SK-N-SH treated with all-trans-retinoic acid at 6 μM for 48 hours (cell line): ENCODE data around the gene RASA3.
A peak's percentile ranks its signal among the peaks of the same experiment; 100 is the strongest.

Source experiments
- ATAC-seq: fragments of 200-7000 bp; cut with Tn5 transposase; 3 replicates; pipeline ENCODE4 v1.9.1; 2020; ENCODE audit warnings: mild to moderate bottlenecking, moderate library complexity
- ARNTL ChIP-seq: fragments of 450-650 bp; formaldehyde crosslinking; IDR thresholded peaks from 2 replicates; pipeline ENCODE4 v1.5.0; 2020; ENCODE audit warnings: low read depth, mild to moderate bottlenecking, moderate library complexity, borderline replicate concordance
- BACH2 ChIP-seq: fragments of 250-450 bp; sonication (Bioruptor Pico); IDR thresholded peaks from 2 replicates; pipeline ENCODE4 v1.9.0; 2021; ENCODE audit warnings: mild to moderate bottlenecking, borderline replicate concordance
- CSDC2 ChIP-seq: fragments of 250-450 bp; sonication (Bioruptor Pico); IDR thresholded peaks from 2 replicates; pipeline ENCODE4 v1.5.0; 2020; ENCODE audit warnings: mild to moderate bottlenecking, moderate library complexity
- ESRRG ChIP-seq: fragments of 250-450 bp; sonication (Bioruptor Pico); IDR thresholded peaks from 2 replicates; pipeline ENCODE4 v1.6.1; 2021; ENCODE audit warnings: mild to moderate bottlenecking
- GLIS3 ChIP-seq: fragments of 250-450 bp; sonication (Bioruptor Pico); IDR thresholded peaks from 2 replicates; pipeline ENCODE4 v1.5.0; 2020; ENCODE audit warnings: mild to moderate bottlenecking, moderate library complexity
- ISL1 ChIP-seq: fragments of 250-450 bp; sonication (Bioruptor Pico); IDR thresholded peaks from 2 replicates; pipeline ENCODE4 v2.1.2; 2022; ENCODE audit warnings: mild to moderate bottlenecking, moderate library complexity
- OSR1 ChIP-seq: fragments of 250-450 bp; sonication (Bioruptor Pico); IDR thresholded peaks from 2 replicates; pipeline ENCODE4 v1.8.0; 2022; ENCODE audit warnings: moderate library complexity, mild to moderate bottlenecking, inconsistent platforms
- PPARA ChIP-seq: fragments of 250-450 bp; sonication (Bioruptor Pico); IDR thresholded peaks from 2 replicates; pipeline ENCODE4 v1.5.0; 2020; ENCODE audit warnings: mild to moderate bottlenecking, borderline replicate concordance
- RARB ChIP-seq: fragments of 250-450 bp; sonication (Bioruptor Pico); IDR thresholded peaks from 2 replicates; pipeline ENCODE4 v1.8.0; 2021; ENCODE audit warnings: mild to moderate bottlenecking, moderate library complexity
- SNAI2 ChIP-seq: fragments of 250-450 bp; sonication (Bioruptor Pico); IDR thresholded peaks from 2 replicates; pipeline ENCODE4 v1.5.0; 2020; ENCODE audit warnings: mild to moderate bottlenecking, moderate library complexity
- TOX ChIP-seq: fragments of 250-450 bp; sonication (Bioruptor Pico); IDR thresholded peaks from 2 replicates; pipeline ENCODE4 v1.8.0; 2021; ENCODE audit warnings: mild to moderate bottlenecking, moderate library complexity, borderline replicate concordance
- ZFP30 ChIP-seq: fragments of 450-650 bp; formaldehyde crosslinking; IDR thresholded peaks from 2 replicates; pipeline ENCODE4 v1.5.0; 2022; ENCODE audit warnings: mild to moderate bottlenecking, moderate library complexity
- ZNF565 ChIP-seq: fragments of 450-650 bp; formaldehyde crosslinking; conservative IDR thresholded peaks from 2 replicates; pipeline ENCODE4 v1.5.0; 2020; ENCODE audit warnings: low read depth, mild to moderate bottlenecking, moderate library complexity
- ZNF70 ChIP-seq: fragments of 450-650 bp; formaldehyde crosslinking; IDR thresholded peaks from 2 replicates; pipeline ENCODE4 v1.5.0; 2020; ENCODE audit warnings: mild to moderate bottlenecking, moderate library complexity
- ZNF8 ChIP-seq: fragments of 450-650 bp; formaldehyde crosslinking; IDR thresholded peaks from 2 replicates; pipeline ENCODE4 v1.5.0; 2020; ENCODE audit warnings: mild to moderate bottlenecking, moderate library complexity
- TF ChIP-seq, protein P1 (sequence below): fragments of 250-450 bp; sonication (Bioruptor Pico); IDR thresholded peaks from 2 replicates; pipeline ENCODE4 v1.8.0; 2020; ENCODE audit warnings: mild to moderate bottlenecking, moderate library complexity, borderline replicate concordance
- TF ChIP-seq, protein P2 (sequence below): fragments of 250-450 bp; sonication (Bioruptor Pico); IDR thresholded peaks from 2 replicates; pipeline ENCODE4 v1.5.0; 2020; ENCODE audit warnings: mild to moderate bottlenecking, moderate library complexity
- TF ChIP-seq, protein P3 (sequence below): fragments of 250-450 bp; sonication (Bioruptor Pico); IDR thresholded peaks from 2 replicates; pipeline ENCODE4 v1.5.1; 2020; ENCODE audit warnings: low read depth, mild to moderate bottlenecking, moderate library complexity

RASA3 gene

DNA sequence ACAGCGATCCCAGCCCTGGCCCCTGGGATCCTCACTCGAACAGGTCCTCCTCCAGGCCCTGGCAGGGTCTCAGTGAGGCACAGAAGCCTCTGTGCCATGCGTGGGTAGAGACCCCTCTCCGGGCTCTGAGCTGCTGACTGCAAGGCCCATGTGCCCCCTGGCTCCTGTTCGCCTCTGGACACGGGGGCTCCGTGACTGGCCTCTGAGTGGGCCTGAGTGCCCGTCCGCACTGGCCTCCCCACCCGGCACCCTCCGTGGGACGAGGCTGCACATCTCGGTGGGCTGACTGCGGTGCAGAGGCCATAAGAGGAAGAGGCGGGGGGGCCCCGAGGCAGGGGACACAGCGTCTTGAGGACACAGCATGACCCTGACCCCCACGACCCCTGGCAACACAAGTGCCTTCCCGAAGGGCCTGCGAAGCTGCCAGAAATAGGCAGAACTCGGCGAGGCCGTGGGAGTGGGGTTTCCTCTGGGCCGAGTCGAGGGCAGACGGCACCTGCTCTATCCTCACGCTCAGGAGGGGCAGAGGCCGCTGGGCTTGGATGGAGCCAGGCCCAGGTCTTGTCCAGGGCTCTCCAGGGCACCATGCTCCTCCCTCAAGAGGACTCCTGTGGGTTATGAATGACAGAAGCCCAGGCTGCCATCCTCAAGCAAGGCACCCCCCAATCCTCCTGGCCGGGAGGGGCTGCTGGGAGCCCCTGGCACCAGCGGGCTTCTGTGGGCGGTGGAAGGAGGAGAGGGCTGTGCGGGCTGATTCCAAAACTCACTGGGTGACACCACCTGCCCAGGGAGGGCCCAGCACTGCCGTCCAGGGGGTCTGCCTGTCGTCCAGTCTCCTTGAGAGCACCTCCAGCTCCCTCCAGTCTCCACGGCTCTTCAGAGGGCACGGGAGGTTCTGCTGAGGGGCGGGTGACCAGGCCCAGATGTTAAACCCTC, 52.6 kb downstream of the RASA3 start:
- ATAC-seq, result no peak
- TF ChIP-seq CSDC2 (CRISPR knock-in tag) (no peak), PPARA (CRISPR knock-in tag) (no peak), RARB (no peak), OSR1 (CRISPR knock-in tag) (no peak), ISL1 (CRISPR knock-in tag) (no peak), ZNF8 (CRISPR knock-in tag) (no peak), GLIS3 (CRISPR knock-in tag) (no peak), SNAI2 (no peak), TOX (CRISPR knock-in tag) (no peak), ZNF70 (CRISPR knock-in tag) (no peak)
- TF ChIP-seq, protein P1, sequence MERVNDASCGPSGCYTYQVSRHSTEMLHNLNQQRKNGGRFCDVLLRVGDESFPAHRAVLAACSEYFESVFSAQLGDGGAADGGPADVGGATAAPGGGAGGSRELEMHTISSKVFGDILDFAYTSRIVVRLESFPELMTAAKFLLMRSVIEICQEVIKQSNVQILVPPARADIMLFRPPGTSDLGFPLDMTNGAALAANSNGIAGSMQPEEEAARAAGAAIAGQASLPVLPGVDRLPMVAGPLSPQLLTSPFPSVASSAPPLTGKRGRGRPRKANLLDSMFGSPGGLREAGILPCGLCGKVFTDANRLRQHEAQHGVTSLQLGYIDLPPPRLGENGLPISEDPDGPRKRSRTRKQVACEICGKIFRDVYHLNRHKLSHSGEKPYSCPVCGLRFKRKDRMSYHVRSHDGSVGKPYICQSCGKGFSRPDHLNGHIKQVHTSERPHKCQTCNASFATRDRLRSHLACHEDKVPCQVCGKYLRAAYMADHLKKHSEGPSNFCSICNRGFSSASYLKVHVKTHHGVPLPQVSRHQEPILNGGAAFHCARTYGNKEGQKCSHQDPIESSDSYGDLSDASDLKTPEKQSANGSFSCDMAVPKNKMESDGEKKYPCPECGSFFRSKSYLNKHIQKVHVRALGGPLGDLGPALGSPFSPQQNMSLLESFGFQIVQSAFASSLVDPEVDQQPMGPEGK (CRISPR knock-in tag), result no peak
- TF ChIP-seq, protein P2, sequence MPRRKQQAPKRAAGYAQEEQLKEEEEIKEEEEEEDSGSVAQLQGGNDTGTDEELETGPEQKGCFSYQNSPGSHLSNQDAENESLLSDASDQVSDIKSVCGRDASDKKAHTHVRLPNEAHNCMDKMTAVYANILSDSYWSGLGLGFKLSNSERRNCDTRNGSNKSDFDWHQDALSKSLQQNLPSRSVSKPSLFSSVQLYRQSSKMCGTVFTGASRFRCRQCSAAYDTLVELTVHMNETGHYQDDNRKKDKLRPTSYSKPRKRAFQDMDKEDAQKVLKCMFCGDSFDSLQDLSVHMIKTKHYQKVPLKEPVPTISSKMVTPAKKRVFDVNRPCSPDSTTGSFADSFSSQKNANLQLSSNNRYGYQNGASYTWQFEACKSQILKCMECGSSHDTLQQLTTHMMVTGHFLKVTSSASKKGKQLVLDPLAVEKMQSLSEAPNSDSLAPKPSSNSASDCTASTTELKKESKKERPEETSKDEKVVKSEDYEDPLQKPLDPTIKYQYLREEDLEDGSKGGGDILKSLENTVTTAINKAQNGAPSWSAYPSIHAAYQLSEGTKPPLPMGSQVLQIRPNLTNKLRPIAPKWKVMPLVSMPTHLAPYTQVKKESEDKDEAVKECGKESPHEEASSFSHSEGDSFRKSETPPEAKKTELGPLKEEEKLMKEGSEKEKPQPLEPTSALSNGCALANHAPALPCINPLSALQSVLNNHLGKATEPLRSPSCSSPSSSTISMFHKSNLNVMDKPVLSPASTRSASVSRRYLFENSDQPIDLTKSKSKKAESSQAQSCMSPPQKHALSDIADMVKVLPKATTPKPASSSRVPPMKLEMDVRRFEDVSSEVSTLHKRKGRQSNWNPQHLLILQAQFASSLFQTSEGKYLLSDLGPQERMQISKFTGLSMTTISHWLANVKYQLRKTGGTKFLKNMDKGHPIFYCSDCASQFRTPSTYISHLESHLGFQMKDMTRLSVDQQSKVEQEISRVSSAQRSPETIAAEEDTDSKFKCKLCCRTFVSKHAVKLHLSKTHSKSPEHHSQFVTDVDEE (CRISPR knock-in tag), result no peak

DNA sequence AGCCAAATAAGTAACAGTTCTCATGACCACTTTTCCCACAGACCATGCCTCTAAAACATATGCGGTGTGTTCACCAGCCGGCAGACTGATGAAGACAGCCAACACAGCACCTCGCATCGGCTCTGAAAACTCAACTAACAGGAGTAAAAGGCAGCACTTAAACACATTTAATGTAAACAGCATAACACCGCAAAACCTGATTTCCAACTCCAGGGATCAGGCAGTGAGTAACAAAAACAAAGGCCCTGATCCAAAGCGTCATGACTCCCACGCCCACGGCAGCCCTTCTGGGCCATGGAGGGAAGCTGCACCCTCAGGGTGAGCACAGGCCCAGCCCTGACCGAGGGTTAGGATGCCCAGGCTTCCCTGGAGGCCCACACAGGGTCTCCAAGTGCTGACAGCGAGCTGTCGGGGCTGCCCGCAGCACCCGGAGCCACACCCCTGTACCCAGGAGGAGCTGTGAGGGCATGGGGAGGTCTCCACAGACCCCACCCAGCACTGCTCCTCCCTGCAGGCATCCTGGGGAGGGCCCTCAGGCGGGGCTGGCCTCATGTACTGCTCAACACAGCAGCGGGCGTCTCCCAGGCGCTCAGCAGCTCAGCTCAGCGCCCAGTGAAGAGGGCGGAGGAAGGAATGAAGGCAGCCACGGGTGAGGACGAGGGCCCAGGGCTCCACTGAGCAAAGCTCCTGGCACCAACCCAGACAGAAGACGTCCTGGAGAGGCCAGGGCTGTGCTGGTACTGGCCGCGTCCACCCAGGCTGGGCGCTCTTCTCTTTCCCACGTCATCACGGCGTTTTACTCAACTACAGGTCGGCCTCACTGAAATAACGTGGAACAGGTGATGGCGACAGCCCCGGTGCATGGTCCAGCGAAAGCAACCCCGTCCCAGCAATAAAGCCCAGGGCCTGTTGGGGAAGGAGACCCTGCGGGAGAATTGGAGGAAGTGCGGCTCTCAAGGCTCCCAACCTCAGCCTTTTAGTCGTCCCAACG, 53.7 kb downstream of the RASA3 start:
- TF ChIP-seq ESRRG (no peak), SNAI2 (no peak), TOX (CRISPR knock-in tag) (no peak), RARB (no peak)
- TF ChIP-seq, protein P2 (CRISPR knock-in tag), result no peak
- peak; percentile 42 for ATAC-seq

DNA sequence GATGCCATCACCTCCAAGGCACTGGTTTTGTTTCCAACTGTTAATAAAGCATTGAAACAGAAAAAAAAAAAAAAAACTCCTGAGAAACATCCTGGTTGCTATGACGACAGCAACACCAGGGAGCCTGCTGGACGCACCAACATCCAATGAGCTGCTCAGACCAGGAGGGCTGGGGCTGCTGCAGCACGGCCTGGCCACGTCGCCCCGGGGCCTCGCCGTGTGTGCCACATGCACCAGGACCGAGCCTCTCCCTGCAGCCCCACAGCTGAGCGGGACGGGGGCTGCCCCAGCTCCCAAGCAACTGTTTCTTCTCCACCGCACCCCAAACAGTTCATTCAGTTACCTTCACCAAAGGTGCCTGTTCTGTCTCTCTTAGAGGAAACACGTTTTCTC, 54.5 kb downstream of the RASA3 start:
- ATAC-seq, result peak; percentile 88
- TF ChIP-seq ZNF565 (CRISPR knock-in tag) (no peak), ZNF70 (CRISPR knock-in tag) (peak; percentile 20; the same call in 1 of the 2 replicates)

DNA sequence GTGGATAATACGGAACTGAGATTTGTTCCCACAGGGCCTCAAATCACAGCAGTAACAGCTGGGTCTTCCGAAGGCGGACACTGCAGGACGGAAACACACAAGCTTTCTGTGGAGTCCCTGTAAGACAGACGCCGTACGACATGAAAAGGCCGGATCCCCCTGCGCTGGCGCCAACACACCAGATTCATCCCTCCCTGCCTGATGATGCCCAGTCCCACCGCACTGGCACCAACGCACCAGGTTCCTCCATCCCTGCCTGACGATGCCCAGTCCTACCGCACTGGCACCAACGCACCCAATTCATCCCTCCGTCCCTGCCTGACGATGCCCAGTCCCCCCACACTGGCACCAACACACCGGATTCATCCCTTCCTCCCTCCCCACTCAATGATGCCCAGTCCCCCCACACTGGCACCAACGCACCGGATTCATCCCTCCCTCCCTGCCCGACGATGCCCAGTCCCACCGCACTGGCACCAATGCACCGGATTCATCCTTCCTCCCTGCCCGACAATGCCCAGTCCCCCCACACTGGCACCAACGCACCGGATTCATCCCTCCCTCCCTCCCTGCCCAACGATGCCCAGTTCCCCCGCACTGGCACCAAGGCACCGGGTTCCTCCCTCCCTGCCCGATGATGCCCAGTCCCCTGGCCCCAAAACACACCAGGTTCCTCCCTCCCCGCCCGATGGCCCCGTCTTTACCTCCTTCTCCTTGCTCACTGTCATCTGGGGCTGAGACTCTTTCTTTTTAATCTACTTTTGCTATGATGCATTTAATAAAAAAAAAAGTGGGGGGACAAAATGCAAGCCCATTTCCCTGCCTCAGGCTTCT, 55.1 kb downstream of the RASA3 start:
- no peak for ATAC-seq
- TF ChIP-seq TOX (CRISPR knock-in tag), result no peak
- TF ChIP-seq OSR1 (CRISPR knock-in tag), result no peak
- no peak for TF ChIP-seq ARNTL (CRISPR knock-in tag)
- no peak for TF ChIP-seq RARB
- TF ChIP-seq, protein P3, sequence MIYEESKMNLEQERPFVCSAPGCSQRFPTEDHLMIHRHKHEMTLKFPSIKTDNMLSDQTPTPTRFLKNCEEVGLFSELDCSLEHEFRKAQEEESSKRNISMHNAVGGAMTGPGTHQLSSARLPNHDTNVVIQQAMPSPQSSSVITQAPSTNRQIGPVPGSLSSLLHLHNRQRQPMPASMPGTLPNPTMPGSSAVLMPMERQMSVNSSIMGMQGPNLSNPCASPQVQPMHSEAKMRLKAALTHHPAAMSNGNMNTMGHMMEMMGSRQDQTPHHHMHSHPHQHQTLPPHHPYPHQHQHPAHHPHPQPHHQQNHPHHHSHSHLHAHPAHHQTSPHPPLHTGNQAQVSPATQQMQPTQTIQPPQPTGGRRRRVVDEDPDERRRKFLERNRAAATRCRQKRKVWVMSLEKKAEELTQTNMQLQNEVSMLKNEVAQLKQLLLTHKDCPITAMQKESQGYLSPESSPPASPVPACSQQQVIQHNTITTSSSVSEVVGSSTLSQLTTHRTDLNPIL (CRISPR knock-in tag), result no peak
- no peak for TF ChIP-seq ZFP30 (CRISPR knock-in tag)
- TF ChIP-seq BACH2 (CRISPR knock-in tag), result no peak
- TF ChIP-seq, protein P1 (CRISPR knock-in tag), result no peak
